DND-41 (cell line): ENCODE data around the gene GCDH.

Experiments
- EZH2 ChIP-seq: IDR thresholded peaks from 3 replicates; pipeline ENCODE4 v1.6.1; 2012; ENCODE audit warnings: borderline replicate concordance, low read depth, mild to moderate bottlenecking, moderate library complexity, low read length, inconsistent platforms; ENCODE audit not compliant: severe bottlenecking
- TF ChIP-seq, protein P1 (sequence below): IDR thresholded peaks from 2 replicates; pipeline ENCODE4 v1.5.1; 2012; ENCODE audit warnings: borderline replicate concordance, low read length, moderate library complexity, mild to moderate bottlenecking; ENCODE audit not compliant: poor library complexity, severe bottlenecking; ENCODE audit errors: extremely low read depth

GRCh38 chr19:12880551-12881171 lies 10.3 kb upstream of the GCDH start:
- TF ChIP-seq, protein P1, sequence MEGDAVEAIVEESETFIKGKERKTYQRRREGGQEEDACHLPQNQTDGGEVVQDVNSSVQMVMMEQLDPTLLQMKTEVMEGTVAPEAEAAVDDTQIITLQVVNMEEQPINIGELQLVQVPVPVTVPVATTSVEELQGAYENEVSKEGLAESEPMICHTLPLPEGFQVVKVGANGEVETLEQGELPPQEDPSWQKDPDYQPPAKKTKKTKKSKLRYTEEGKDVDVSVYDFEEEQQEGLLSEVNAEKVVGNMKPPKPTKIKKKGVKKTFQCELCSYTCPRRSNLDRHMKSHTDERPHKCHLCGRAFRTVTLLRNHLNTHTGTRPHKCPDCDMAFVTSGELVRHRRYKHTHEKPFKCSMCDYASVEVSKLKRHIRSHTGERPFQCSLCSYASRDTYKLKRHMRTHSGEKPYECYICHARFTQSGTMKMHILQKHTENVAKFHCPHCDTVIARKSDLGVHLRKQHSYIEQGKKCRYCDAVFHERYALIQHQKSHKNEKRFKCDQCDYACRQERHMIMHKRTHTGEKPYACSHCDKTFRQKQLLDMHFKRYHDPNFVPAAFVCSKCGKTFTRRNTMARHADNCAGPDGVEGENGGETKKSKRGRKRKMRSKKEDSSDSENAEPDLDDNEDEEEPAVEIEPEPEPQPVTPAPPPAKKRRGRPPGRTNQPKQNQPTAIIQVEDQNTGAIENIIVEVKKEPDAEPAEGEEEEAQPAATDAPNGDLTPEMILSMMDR: no peak
- TF ChIP-seq EZH2: no peak
